KBM-7 (cell line): ENCODE results near the gene UGP2.
"Not testable (repeated sequence)": the region's sequence is repeated elsewhere in the genome, so short reads cannot be mapped to it uniquely, and the experiment has no call there.

ENCODE experiments used
- DNase-seq: peaks from one replicate; pipeline ENCODE4 v3.0.0-alpha.2; 2015
- in situ Hi-C: fragments of 300-500 bp; cut with MboI; formaldehyde crosslinking; loops from 2 replicates; pipeline ENCODE4 v1.14.3; 2020; ENCODE audit warnings: low sequenced_read_pairs, low pct_unique_long_range_greater_than_20kb, mixed read lengths

The UGP2 gene

DNA sequence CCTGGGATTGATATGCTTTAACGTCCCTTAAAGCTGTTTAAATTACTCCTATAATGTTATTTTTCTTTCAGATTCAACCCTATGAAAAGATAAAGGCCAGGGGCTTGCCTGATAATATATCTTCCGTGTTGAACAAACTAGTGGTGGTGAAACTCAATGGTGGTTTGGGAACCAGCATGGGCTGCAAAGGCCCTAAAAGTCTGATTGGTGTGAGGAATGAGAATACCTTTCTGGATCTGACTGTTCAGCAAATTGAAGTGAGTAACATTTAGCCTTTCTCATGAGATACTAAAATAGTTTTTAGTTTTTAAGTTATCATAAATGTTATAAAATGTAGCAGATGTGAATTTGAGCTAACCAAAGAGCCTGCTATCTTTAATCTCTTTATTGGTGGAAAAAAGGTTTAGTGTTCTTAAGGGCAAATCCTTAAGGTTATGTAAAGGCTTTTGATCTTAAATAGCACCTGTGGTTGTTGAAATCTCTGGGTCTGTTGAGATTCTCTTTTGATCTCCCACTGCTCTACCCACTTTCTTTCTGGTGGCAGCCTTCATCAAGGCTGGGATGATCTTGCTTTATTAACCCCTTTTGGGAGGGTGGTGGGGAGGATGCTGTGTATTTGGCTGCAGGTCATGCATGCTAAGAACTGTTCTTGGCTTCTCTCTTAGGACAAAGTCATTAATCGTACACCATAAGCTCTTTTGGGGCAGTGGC, 40.9 kb downstream of the UGP2 start:
- DNase-seq = no peak
- in situ Hi-C loops = no loop called here

DNA sequence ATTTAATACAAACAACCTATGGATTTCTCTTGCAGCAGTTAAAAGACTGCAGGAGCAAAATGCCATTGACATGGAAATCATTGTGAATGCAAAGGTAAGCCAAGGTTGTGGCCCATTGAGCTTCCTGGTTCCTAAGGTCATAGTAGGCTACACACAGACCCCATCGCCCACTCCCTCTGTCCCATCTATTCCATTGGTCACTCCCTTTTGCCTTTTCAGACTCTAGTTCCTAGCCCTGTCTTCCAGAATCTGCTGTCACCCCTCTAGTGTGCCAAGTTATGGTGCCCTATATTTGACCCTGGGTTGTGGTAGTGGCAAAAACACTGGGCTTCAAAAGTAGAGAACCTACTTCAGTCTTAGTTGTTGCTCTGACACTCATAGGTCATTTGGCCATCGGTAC, 44.7 kb downstream of the UGP2 start:
- DNase-seq = no peak
- in situ Hi-C loops = no loop called here

DNA sequence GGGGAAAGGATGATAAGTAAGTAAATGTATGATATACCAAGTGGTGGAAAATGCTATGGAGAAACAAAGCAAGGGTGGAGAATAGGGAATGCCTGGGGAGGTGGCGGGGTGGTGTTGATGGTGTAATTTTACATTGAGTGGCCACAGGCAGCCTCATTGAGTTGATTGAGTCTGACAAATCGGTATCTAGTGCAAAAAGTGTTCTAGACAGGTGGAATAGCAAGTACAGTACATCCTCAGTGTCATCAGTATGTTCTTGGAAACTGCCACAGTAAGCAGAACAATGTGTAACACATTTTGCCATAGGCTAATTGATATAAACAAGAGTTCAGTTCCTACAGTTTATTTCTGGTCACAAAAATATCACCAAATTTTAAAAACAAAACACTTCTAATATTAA, 46.4 kb downstream of the UGP2 start:
- DNase-seq = no peak
- in situ Hi-C loops = no loop called here

DNA sequence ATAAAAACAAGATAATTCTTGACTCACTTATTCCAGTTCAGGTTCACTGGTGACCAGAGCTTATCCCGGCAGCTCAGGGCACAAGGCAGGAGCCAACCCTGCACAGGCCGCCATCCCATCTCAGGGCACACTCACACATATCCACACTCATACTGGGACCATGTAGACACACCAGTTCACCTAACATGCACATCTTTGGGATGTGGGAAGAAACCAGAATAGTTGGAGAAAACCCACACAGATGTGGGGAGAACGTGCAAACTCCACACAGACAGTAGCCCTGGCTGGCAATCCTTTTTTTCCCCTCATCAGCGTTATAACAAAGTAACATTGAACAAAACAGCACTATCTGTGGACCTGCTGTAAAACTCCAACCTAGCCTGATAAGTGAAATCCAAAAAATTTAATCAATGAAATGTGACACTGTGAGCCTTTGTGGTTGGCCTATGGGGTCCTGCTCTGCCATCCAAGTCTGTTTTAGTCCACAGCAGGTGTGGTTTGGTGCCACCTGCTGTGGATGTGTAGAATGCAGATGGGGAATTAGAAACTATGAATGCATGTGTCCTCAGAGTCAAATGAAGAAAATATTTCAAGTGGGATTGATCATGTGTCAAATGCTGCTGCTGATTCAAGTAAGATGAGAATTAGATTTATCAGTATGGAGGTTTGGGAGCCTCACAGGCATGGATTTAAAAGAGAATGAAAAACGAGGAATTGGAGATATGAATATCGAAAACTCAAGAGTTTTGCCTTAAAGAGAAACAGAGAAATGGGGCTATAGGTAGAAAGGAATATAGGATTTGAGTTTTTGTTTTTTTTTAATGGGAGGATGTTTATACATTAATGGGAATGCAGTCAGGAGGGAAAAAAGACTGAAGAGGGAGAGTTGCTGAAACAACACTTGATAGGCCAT, 47.0 kb downstream of the UGP2 start:
- DNase-seq = peak; percentile 69
- in situ Hi-C loops = no loop called here

DNA sequence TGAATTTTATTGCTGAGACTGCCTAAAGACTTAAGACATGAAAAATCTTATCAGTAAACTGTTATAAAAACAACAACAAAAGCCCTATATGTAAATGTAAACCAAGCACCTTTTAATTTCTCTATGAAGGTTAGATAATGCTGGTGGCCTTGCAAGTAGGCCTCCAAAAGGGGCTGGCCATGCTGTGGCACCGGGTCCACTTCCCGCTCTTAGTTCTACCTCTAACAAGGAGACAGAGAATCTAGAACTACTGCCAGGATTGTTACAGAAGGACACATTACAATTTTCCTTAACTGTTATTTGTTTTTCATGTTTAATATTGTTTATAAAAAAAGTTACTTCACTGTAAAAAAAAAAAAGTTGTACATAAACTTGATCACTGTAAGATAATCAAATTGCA, 49.0 kb downstream of the UGP2 start:
- in situ Hi-C loops = no loop called here
- no peak for DNase-seq

DNA sequence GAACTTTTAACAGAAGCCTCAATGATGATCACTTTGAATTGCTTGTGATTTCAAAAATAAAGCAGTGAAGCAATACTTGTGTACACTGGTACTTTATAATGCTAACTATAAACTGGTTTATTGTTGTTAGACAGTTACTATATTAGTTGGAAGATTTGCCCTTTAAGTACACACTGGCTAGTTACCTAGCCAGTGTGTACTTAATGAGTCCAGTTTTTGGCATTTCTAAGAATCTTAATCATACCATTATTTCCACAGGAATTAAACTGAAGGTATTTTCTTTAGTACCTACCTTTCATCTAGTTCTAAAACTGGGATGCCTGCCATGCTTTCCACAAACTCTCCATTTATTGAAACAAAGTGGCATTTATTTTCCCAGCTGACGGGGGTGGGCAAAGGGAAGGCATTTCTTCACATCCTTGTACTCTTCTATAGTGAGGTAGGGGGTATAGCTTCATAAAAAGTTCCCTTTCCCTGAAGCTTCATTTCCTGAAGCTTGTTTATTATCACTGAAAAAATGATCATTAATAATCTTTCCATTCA, 49.9 kb downstream of the UGP2 start:
- in situ Hi-C loops = no loop called here
- no peak for DNase-seq

DNA sequence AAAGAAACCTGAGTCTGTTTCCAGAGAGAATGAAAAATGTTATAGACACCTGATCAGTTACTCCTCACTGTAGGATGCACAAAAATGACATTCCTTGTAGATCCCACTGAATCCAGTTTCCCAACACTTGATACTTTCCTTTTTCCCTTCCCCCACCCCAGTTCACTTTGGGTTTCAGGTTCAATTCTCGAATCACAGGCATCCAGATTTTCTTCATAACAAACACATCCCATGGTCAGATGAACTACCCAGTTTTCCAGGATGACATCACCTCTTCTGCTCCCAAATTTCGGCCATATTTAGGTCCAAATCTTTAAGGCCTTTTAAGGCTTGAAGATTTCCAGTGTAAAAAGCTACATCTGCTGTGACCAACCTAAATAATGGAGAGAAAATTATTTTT, 51.5 kb downstream of the UGP2 start:
- DNase-seq = no peak
- in situ Hi-C loops = no loop called here

DNA sequence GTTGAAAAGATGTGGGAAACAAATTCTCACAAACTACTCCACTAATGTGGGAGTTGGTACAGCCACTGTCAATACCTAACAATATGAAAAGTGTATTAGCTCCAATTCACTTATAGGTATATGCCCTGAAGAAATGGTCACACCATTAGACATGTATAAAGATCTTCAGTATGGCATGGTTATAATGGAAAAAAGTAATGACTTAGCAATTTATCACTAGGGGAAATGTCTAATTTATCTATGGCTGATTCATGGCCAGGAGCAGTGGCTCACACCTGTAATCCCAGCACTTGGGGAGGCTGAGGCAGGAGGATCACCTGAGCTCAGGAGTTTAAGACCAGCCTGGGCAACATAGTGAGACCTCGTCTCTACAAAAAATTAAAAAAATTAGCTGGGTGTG, 52.5 kb downstream of the UGP2 start:
- in situ Hi-C loops = no loop called here
- DNase-seq = no peak

DNA sequence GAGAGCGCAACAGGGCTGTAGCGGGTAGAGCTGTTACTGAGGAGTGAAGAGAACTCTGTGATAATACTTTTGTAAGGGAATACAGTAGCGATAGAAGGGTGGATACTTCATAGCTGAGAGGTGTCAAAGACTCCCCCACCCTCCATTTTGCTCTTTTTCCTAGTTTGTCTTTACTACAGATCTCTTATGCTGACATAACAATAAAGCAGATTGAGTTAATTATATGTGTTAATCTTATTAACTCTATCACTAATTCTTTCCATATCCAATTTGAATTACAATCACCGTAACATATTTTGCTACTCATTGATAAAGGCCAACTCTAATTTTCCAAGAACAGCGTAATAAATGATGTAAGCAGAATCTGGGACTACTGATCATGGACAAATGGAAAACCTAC, 57.1 kb downstream of the UGP2 start:
- in situ Hi-C loops = no loop called here
- DNase-seq = no peak

DNA sequence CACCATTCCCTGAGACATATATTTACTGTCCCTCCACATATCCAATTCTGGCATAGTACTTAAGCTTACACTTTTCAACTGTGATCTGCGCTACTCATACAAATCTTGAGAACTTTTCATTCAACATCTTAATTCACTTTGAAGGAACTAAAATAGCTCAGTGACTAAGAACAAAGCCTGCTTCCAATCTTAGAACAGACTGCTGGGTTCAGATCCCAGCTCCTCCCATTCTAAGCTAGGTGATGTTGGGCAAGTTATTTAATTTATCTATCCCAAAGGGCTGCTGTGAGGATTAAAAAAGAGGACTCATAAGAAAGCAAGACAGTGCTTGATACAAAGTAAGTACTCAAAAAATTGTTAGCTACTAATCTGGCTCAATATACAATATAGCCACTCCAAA, 57.9 kb downstream of the UGP2 start:
- DNase-seq = no peak

DNA sequence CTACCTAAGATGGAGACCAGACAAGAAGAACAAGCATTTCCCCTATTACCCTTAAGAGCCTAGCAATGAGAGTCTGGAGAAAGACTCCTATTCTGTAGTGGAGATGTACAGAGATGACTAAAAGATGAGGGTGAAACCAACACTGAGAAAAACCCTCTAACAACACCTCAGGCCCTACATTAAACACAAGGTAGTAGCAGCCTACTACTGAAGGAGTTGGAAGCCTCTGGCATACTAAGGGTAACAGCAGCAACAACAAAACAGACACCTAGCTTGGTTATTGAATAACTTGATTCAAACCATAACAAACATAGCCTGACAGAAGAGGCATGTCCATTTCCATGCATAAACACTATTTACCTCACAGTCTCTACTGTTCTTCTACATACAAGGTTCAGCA, 60.5 kb downstream of the UGP2 start:
- in situ Hi-C loops = no loop called here
- DNase-seq = no peak

More for the DNA sequence above, 57.9 kb downstream of the UGP2 start:
- in situ Hi-C loops = no loop called here

DNA sequence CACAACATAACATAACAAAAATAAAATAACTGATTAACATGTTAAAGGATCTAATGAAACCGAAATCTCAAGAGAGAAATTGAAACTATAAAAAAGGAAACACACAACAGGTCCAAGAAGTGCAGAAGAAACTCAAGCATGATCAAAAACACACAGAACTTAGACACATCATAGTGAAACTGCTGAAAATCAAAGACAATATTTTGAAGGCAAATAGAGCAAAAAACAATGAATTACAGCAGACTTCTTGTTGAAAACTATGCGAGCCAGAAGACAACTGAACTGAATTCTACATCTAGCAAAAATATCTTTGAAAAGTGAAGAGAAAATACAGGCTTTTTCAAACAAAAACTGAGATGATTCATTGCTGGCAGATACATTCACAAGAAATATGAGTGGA, 61.3 kb downstream of the UGP2 start:
- in situ Hi-C loops = no loop called here
- no peak for DNase-seq

DNA sequence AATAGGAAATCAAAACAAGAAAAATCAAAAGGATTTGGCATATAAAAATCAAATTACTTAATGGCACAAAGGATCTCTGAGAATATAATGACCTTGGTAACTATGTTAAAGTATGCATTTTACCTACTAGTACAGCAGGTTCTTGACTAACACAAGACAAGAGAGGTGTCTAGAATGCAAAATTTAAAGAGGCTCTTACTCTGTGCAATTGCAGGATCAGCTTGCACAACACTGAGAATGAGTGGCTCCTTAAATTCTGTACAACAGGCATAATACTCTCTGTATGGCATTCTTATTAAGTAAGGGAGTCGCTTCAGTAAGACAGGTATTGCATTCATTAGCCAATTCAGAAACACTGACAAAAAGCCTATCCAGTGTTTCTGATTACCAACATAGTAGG, 72.6 kb downstream of the UGP2 start:
- no peak for DNase-seq
- in situ Hi-C loops = no loop called here

DNA sequence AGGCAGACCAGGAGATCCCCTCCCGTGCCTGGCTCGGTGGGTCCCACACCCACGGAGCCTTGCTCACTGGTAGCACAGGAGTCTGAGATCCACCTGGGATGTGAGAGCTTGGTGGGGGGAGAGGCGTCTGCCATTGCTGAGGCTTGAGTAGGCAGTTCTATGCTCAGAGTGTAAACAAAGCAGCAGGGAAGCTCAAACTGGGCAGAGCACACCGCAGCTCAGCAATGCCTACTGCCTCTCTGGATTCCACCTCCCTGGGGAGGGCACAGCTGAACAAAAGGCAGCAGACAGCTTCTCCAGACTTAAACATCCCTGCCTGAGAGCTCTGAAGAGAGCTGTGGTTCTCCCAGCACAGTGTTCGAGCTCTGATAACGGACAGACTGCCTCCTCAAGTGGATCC, 85.1 kb downstream of the UGP2 start:
- in situ Hi-C loops = no loop called here
- DNase-seq = no peak

DNA sequence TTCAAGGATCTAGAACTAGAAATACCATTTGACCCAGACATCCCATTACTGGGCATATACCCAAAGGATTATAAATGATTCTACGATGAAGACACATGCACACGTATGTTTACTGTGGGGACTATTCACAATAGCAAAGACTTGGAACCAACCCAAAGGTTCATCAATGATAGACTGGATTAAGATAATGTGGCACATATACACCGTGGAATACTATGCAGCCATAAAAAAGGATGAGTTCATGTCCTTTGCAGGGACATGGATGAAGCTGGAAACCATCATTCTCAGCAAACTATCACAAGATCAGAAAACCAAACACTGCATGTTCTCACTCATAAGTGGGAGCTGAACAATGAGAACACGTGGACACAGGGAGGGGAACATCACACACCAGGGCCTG, 90.4 kb downstream of the UGP2 start:
- DNase-seq, in situ Hi-C loops: not testable (repeated sequence)
